HEK293T (cell line): Measurements from ENCODE around the gene PDXDC1.
"Not testable (repeated sequence)": the region's sequence is repeated elsewhere in the genome, so short reads cannot be mapped to it uniquely, and the experiment has no call there.

Experiments
- CTCF ChIA-PET: fragments of 350-600 bp; formaldehyde crosslinking; extraction: SDS; loops from one replicate; lab custom pipeline; 2021; ENCODE audit warnings: antibody characterized with exemption, inconsistent platforms; lab: Yijun Ruan, JAX
- POLR2A ChIA-PET: fragments of 350-600 bp; formaldehyde crosslinking; extraction: SDS; loops from one replicate; lab custom pipeline; 2020; ENCODE audit warnings: antibody characterized with exemption, inconsistent platforms; lab: Yijun Ruan, JAX
- DNase-seq: peaks from one replicate; pipeline ENCODE4 v3.0.0; 2012; ENCODE audit warnings: mixed read lengths; ENCODE audit errors: extremely low spot score
- ARNT ChIP-seq: fragments of 450-650 bp; IDR thresholded peaks from 2 replicates; pipeline ENCODE4 v1.6.1; 2017; ENCODE audit warnings: mild to moderate bottlenecking
- BHLHE40 ChIP-seq: fragments of 450-650 bp; IDR thresholded peaks from 2 replicates; pipeline ENCODE4 v1.6.1; 2016; ENCODE audit warnings: mild to moderate bottlenecking, moderate library complexity, borderline replicate concordance
- CTBP1 ChIP-seq: fragments of 450-650 bp; IDR thresholded peaks from 2 replicates; pipeline ENCODE4 v1.6.1; 2016; ENCODE audit warnings: borderline replicate concordance
- ELF4 ChIP-seq: fragments of 450-650 bp; IDR thresholded peaks from 2 replicates; pipeline ENCODE4 v1.6.1; 2017; ENCODE audit warnings: antibody characterized with exemption
- FOXA1 ChIP-seq: fragments of 450-650 bp; IDR thresholded peaks from 2 replicates; pipeline ENCODE4 v1.6.1; 2016; ENCODE audit warnings: mild to moderate bottlenecking
- FOXK2 ChIP-seq: fragments of 450-650 bp; IDR thresholded peaks from 2 replicates; pipeline ENCODE4 v1.6.1; 2016; ENCODE audit warnings: mild to moderate bottlenecking
- FOXM1 ChIP-seq: fragments of 450-650 bp; IDR thresholded peaks from 2 replicates; pipeline ENCODE4 v1.6.1; 2017; ENCODE audit warnings: mild to moderate bottlenecking, borderline replicate concordance
- HDGF ChIP-seq: fragments of 450-650 bp; IDR thresholded peaks from 2 replicates; pipeline ENCODE4 v1.6.1; 2017; ENCODE audit warnings: antibody characterized with exemption, borderline replicate concordance
- L3MBTL2 ChIP-seq: fragments of 450-650 bp; conservative IDR thresholded peaks from 2 replicates; pipeline ENCODE4 v1.6.1; 2016; ENCODE audit warnings: mild to moderate bottlenecking
- LEF1 ChIP-seq: fragments of 450-650 bp; IDR thresholded peaks from 2 replicates; pipeline ENCODE4 v1.6.1; 2017; ENCODE audit warnings: mild to moderate bottlenecking, borderline replicate concordance
- NFRKB ChIP-seq: fragments of 450-650 bp; IDR thresholded peaks from 2 replicates; pipeline ENCODE4 v1.6.1; 2016; ENCODE audit warnings: mild to moderate bottlenecking, moderate library complexity
- SP1 ChIP-seq: fragments of 450-650 bp; IDR thresholded peaks from 2 replicates; pipeline ENCODE4 v1.6.1; 2017
- SUZ12 ChIP-seq: fragments of 450-650 bp; IDR thresholded peaks from 2 replicates; pipeline ENCODE4 v1.6.1; 2016; ENCODE audit warnings: mild to moderate bottlenecking
- TARDBP ChIP-seq: fragments of 450-650 bp; IDR thresholded peaks from 2 replicates; pipeline ENCODE4 v1.6.1; 2016
- ZNF384 ChIP-seq: fragments of 450-650 bp; IDR thresholded peaks from 2 replicates; pipeline ENCODE4 v1.6.1; 2016
- TF ChIP-seq, protein P1 (sequence below): fragments of 450-650 bp; IDR thresholded peaks from 2 replicates; pipeline ENCODE4 v1.6.1; 2016

Gene PDXDC1

DNA sequence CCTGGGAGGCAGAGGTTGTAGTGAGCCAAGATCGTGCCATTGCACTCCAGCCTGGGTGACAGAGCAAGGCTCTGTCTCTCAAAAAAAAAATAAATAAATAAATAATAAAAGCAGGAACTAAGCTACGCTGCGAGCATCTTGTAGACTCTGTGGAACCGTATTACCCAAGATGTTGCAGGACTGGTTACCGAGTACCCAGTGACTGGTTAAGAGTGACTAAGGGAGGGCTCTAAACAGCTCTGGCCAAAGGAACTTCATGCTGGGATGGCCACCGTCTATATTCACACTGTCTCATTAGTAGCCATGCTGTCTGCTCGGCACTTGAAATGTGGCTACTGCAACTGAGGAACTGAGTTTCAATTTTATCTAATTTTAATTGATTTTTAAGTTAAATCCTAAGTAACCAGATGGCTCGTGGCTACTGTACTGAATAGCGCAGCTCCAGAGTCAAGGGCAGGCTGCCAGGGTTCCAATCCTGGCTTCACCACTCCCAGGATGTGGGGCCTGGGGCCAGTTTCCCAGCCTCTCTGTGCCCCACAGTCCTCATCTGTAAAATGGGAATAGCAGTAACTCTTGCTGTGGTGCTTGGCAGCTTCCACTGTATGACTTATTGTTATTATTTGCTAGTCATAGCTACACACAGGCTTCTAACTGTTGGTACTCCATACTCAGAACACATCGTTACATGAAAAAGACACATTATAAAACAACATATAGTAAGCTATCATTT lies 78.1 kb downstream of the PDXDC1 start:
- no peak for DNase-seq
- ChIA-PET POLR2A (no interaction called here), CTCF (no interaction called here)
- TF ChIP-seq CTBP1 (no peak), NFRKB (no peak), BHLHE40 (no peak), ARNT (no peak), FOXA1 (no peak), ELF4 (no peak), HDGF (no peak), SUZ12 (no peak), ZNF384 (no peak), TARDBP (no peak), FOXK2 (no peak), LEF1 (no peak)

DNA sequence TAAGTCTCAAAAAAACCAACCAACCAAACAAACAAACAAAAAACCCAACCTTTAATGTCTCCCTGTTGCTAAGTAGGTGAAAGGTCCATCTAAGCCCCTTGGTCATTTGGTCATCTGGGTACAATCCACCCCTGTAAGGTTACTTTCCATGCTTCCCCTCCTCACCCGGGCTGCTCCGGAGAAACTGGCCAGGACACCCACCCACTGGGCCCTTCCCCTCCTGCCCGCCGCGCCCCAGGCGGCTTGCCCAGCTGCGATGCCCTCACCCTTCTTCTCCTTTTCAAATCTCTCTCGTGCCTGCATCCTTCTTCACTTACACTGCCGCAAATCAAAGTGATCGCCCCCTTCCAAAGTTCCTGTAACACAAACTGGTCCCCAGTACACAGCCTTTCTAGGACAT lies 79.1 kb downstream of the PDXDC1 start:
- CTCF ChIA-PET, result no interaction called here
- TF ChIP-seq FOXA1 (no peak), SUZ12 (no peak), L3MBTL2 (no peak), TARDBP (no peak), SP1 (no peak), ZNF384 (no peak), ARNT (no peak), NFRKB (no peak), ELF4 (no peak), BHLHE40 (no peak), FOXK2 (no peak), LEF1 (no peak)
- POLR2A ChIA-PET, result no interaction called here
- no peak for DNase-seq

DNA sequence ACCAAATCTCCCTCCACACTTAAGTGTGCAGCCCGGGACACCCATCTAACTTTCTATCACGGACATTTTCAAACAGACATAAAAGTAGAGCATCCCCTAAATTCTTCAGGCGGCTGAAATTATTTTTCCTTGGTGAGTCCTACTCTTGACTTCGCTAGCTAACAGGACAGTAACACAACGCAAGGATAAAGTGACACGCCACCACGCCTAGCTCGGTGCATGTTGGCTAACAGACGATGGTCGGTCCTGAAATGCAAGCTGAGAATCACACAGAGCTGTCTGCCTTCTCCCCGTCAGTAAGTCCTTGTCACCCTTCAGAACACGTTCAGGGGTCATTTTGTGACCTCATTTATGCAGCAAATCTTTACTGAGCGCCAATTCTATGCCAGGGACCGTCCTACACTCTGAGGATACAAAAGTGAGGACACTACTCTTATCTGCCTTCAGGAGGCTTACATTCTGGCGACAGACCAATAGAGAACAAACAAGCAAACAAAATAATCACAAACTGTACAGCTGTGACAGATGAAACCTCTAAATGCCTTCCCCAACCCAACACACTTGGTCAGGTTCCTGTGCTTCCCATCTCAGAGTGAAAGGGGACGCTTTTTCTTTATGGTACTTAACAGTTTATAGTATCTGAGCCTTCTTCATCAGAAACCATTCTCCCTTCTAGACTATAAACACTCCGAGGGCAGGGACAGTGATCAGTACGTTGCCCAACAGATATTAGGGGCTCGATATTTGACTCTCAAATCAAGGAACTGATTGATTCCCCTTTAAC lies 79.7 kb downstream of the PDXDC1 start:
- TF ChIP-seq HDGF (no peak), SP1 (no peak), BHLHE40 (no peak), LEF1 (no peak), ZNF384 (no peak), FOXM1 (no peak), FOXA1 (no peak), ARNT (no peak), CTBP1 (no peak), TARDBP (no peak), ELF4 (no peak), NFRKB (no peak), L3MBTL2 (no peak), SUZ12 (no peak), FOXK2 (no peak)
- TF ChIP-seq, protein P1, sequence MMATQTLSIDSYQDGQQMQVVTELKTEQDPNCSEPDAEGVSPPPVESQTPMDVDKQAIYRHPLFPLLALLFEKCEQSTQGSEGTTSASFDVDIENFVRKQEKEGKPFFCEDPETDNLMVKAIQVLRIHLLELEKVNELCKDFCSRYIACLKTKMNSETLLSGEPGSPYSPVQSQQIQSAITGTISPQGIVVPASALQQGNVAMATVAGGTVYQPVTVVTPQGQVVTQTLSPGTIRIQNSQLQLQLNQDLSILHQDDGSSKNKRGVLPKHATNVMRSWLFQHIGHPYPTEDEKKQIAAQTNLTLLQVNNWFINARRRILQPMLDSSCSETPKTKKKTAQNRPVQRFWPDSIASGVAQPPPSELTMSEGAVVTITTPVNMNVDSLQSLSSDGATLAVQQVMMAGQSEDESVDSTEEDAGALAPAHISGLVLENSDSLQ, result no peak
- POLR2A ChIA-PET, result no interaction called here
- DNase-seq, result no peak
- CTCF ChIA-PET, result no interaction called here

DNA sequence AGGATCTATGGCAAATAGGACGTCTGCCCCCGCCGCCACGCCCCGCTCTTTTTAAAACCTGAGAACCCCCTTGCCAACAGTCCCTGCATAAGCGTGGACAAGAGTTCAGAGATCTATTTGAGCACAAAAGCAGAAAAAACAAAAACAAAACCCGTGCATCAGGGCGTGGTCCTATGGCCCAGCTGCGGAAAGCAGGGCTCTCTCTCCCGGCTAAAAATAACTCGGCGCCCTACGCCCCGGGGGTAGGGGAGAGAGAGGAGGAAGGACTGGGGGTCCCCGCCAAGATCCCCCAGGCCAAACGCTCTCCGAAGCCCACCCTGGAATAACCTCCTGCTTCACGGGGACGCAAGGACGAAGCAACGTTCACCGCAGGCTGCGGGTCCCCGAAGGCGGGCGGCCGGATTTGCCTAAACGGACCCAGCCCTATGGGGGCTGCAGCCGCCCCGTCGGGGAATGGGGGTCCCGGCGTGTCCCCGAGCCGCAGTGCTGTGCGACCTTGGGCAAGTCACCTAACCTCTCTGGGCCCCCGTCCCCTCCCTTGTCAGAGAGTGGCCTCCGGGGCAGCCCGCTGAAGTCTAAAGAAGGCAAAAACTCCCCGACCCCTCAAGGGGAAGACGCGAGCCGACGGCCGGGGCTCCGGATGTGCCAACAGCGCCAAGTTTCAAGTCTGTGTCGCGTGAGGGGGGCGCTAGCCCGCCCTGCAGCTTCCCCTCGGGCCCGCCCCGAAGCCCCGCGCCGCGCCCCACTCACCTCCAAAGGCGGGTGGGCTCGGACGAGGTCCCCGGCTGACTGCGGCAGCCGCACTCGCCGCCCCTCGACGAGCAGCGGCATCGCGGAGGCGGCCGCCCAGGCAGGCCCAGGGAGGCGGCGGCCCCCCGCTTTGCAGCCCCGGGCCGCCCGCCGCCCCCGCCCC lies 80.6 kb downstream of the PDXDC1 start:
- CTCF ChIA-PET, result no interaction called here
- no peak for DNase-seq
- TF ChIP-seq FOXA1 (no peak), SP1 (no peak), ARNT (no peak), HDGF (no peak), FOXM1 (no peak), TARDBP (no peak), NFRKB (no peak), LEF1 (no peak), ZNF384 (no peak)
- POLR2A ChIA-PET, result interaction anchor here (1.3 to 2.3 kb wide), 2 partner anchors 38 to 81 kb away, joined by 3 to 12 read pairs; partner anchors contain the start of genes PDXDC1 and RRN3

DNA sequence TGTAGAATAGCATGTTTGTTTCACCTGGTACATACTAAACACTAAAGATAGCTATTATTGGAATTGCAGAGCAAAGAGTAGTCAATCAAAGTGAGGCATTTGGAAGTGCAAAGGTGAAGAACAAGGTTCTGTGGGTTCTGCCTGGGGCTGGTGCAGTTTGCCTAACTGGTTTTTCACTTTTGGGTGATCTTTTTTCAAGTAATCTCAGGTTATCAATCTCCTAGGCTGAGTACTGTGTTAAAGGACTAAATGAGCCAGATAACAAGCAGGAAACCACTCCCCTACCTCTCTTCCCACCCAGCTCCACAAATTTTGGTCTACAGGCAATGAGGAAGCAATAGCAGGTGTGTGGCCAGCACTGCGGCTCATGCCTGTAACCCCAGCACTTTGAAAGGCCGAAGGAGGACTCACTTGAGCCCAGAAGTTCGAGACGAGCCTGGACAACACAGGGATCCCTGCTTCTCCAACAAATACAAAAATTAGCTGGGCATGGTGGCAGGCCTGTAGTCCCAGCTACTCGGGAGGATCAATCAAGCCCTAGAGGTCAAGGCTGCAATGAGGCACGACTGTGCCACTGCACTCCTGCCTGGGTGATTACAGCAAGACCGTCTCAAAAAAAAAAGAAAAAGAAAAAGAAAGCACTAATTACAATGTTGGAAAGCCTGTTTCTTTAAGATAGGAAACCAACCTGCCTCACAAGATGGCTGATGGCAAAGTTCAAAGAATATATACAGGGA lies 83.0 kb downstream of the PDXDC1 start:
- no peak for DNase-seq
- ChIA-PET POLR2A (interaction anchor here (2.3 kb wide), 1 partner anchor 36 kb away, joined by 12 read pairs; the partner anchor contains the start of gene RRN3), CTCF (no interaction called here)
- TF ChIP-seq BHLHE40 (no peak), FOXM1 (no peak), HDGF (no peak)

DNA sequence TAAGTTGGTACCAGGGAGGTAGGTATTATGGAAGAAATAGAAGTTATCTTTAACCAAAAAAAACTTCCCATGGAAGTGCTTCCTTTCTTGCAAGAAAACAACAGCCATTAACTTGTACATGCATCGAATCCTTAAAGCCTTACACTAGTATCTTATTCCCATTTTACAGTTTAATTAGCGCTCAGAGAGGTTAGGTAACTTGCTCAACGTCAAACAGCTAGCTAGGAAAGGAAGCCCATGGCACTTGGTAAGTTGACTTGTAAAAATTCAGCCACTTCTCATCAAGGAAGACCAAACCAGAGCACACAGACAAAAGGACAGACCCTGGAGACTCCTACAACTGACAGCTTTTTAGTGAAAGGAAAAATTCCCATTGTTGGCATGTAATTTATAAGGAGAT lies 84.5 kb downstream of the PDXDC1 start:
- ChIA-PET CTCF (no interaction called here), POLR2A (no interaction called here)
- no peak for DNase-seq
- TF ChIP-seq FOXA1 (no peak), ELF4 (no peak), ZNF384 (no peak), TARDBP (no peak), SP1 (no peak), HDGF (no peak), CTBP1 (no peak), FOXK2 (no peak), LEF1 (no peak), FOXM1 (no peak), SUZ12 (no peak), L3MBTL2 (no peak), ARNT (no peak), NFRKB (no peak)
- TF ChIP-seq, protein P1, result no peak

DNA sequence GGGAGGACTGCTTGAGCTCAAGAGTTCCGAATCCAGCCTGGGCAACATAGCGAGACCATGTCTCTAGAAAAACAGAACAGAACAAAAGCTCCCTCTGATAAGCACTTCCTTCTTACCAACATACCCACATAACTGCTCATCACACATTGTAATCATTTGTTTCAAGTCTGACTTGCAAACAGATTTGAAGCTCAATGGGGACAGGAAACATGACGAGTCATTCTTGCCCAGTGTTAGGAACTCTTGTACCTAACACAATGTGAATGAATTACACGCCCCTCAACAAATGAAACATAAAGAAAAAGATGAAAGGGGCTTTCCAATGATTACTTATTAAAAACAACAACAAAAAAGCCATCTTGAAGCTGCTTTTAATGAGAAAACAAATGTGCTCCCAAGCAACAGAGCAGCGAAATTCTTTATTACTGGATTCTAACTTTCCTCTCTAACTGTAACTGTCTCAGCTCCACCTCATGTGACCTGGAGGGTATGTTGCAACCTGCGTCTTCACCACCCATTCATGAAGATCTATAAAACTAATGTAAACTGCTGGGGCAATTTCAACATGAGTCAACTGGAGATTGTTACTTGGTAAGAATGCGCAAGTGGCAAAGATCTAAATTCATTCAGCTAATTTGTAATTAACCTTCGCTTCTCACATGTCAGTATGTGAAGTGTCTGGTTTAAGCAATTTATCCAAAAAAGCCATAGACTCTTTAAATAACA lies 87.4 kb downstream of the PDXDC1 start:
- CTCF ChIA-PET, POLR2A ChIA-PET, DNase-seq: not testable (repeated sequence)

DNA sequence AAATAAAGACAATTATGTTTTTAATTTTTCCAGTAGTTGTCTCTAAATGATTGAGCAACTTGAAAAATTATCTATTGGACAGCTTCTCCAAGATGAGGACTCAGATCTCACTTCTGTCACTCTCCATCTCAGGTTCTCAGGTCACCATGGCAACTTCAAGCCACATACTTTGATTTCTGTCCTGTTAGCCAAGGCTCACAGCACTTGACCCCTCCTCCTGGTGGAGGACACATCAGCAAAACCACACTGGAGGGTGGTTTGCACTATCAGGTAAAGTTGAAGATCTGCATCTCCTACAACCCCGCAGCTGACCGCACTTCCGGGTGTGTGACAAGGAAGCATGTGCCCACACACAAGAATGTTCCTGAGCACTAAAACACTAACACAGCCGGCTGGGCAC lies 91.1 kb downstream of the PDXDC1 start:
- DNase-seq, POLR2A ChIA-PET, CTCF ChIA-PET: not testable (repeated sequence)
